ENCODE data around the gene SUSD1.

DNA sequence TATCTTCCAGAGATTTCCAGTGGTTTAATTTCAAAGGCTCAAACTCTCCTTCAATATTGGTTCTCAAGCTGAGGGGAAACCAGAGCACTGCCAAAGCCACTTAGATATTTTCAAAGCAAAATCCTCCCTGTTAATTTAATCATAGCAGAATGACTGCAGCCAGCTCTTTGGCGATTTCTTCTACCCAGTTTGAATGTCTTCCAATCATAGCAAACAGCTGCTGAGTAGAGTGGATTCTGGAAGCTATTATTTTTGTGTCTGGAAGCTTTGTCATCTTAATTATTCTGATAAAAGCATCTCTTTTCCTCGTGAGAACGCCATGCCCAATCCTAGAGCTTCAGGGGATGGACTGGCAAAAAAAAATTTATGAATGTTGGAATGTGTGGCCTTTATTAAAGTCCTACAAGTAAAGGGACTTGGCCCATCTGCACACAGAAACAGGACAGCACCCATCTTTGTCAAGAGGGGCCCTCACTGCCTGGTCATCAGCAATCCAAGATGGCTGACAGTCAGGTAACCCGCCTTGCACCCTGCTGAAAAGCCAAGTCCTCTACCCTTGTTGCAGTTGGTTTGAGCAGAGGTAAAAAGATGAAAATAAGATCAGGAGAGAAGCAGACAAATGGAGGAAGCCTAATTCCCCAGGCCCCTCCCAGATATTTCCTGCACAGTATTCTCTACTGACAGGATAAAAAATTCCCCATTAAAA, 125.1 kb downstream of the SUSD1 start:
- TF ChIP-seq, protein P1, sequence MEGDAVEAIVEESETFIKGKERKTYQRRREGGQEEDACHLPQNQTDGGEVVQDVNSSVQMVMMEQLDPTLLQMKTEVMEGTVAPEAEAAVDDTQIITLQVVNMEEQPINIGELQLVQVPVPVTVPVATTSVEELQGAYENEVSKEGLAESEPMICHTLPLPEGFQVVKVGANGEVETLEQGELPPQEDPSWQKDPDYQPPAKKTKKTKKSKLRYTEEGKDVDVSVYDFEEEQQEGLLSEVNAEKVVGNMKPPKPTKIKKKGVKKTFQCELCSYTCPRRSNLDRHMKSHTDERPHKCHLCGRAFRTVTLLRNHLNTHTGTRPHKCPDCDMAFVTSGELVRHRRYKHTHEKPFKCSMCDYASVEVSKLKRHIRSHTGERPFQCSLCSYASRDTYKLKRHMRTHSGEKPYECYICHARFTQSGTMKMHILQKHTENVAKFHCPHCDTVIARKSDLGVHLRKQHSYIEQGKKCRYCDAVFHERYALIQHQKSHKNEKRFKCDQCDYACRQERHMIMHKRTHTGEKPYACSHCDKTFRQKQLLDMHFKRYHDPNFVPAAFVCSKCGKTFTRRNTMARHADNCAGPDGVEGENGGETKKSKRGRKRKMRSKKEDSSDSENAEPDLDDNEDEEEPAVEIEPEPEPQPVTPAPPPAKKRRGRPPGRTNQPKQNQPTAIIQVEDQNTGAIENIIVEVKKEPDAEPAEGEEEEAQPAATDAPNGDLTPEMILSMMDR (IDR thresholded peaks at IDR 0.05; ENCODE audit: poor library complexity, severe bottlenecking): no peak
- no peak for TF ChIP-seq EP300 (conservative IDR thresholded peaks at IDR 0.05; ENCODE audit: poor library complexity, severe bottlenecking)
- TF ChIP-seq, protein P2, sequence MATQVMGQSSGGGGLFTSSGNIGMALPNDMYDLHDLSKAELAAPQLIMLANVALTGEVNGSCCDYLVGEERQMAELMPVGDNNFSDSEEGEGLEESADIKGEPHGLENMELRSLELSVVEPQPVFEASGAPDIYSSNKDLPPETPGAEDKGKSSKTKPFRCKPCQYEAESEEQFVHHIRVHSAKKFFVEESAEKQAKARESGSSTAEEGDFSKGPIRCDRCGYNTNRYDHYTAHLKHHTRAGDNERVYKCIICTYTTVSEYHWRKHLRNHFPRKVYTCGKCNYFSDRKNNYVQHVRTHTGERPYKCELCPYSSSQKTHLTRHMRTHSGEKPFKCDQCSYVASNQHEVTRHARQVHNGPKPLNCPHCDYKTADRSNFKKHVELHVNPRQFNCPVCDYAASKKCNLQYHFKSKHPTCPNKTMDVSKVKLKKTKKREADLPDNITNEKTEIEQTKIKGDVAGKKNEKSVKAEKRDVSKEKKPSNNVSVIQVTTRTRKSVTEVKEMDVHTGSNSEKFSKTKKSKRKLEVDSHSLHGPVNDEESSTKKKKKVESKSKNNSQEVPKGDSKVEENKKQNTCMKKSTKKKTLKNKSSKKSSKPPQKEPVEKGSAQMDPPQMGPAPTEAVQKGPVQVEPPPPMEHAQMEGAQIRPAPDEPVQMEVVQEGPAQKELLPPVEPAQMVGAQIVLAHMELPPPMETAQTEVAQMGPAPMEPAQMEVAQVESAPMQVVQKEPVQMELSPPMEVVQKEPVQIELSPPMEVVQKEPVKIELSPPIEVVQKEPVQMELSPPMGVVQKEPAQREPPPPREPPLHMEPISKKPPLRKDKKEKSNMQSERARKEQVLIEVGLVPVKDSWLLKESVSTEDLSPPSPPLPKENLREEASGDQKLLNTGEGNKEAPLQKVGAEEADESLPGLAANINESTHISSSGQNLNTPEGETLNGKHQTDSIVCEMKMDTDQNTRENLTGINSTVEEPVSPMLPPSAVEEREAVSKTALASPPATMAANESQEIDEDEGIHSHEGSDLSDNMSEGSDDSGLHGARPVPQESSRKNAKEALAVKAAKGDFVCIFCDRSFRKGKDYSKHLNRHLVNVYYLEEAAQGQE (IDR thresholded peaks at IDR 0.05; ENCODE audit: borderline replicate concordance): no peak

All from neural cell (in vitro differentiated cells).